AML-193 (cell line): Measurements from ENCODE around the gene CYB5D1.

Source experiments
- DNase-seq, 2 experiments: peaks; one replicate each; lab custom pipeline; 2025; lab: John Stamatoyannopoulos, UW

The CYB5D1 gene

DNA sequence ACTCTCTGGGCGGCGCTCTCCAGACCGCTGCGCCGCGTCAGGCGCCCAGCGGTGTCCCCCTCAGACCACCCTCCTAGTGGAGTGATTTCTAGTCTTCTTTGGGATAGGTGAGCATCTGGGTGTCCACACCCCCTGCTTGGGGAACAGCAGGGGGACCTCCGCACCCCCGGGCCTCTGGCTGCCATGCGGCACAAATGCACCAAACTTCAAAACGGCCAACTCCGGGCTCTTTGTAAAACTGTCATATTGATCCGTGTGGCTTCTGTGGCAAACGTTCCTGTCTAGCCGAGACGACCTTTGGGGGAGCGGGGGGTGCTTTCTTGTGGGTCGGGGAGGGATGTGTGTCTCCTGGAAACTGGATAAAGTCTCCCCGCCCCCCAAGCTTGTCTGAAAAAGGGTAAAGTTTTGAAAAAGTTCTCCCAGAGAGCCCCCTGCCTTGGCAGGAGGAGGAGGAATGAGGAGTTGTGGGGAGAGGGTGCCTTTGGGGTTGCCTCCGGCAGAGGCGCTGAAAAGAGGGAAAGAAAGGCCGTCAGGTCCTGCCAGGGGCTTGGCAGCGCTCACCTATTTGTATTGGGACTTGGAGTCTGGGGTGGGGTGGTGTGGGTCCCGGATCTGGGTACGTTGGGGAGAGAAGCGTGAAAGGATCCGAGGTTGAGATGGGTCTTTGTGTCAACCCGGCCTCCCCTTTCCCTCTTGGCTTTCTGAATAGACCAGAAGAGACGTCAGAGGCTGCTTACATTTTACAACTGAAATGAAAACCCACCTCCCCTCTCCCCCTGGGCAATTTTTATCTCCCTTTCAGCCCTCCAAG is 28.6 kb downstream of the CYB5D1 start:
- no peak for DNase-seq

DNA sequence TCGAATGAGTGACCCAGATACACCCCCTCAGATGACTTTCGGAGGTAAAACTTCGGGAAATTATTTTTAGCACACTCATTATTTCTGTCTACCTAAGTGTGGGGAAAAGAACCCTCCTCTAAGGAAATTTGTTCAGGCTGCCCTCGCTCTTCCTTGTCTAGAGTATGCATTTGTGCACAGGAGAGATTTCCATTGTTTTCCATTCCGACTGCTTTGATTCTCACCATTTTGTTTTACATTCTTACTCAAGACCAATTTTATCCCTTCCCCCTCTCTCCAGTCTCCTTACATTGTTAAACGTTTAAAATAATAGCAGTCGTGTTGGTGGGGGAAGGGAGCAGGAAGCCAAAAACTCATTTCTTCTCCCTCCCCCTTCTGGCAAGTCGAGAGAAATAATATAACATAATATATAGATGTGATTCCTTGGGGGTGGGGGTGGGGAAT is 29.3 kb downstream of the CYB5D1 start:
- peak; percentile 44 to 50 for DNase-seq

DNA sequence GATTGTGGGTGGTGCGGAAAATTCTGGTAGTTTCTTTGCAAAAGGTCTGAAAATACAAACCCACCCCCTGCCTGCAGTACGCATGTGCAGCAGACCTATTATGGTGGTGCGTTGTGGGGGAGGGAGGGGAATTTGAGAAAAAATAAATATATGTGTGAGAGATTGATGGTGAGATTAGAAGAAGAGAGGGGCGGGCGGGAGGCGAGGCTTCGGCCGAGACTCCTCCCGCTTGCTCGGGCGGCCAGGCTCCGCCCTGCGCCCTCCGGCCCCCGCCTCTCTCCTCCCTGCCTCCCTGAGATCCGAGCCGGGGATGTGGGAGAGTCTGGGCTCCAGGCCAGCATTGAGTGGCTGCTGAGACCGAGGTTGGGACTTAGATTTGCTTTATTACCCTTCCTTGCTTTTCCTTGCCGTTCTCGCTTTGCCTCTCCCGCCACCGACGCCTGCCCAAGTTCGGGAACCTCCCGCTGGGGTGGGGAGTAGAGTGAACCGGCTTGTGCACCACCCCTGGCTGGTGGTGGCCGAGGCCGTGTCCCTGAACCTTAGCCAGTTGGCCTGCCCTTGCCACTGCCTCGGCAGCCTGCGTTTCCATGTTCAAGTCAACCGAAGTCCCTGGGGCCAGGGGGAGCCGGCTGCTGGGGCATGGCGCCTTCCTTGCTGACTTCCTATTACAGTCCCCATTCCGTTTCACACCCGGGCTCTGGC is 29.8 kb downstream of the CYB5D1 start:
- peak; percentile 55 to 58 for DNase-seq

DNA sequence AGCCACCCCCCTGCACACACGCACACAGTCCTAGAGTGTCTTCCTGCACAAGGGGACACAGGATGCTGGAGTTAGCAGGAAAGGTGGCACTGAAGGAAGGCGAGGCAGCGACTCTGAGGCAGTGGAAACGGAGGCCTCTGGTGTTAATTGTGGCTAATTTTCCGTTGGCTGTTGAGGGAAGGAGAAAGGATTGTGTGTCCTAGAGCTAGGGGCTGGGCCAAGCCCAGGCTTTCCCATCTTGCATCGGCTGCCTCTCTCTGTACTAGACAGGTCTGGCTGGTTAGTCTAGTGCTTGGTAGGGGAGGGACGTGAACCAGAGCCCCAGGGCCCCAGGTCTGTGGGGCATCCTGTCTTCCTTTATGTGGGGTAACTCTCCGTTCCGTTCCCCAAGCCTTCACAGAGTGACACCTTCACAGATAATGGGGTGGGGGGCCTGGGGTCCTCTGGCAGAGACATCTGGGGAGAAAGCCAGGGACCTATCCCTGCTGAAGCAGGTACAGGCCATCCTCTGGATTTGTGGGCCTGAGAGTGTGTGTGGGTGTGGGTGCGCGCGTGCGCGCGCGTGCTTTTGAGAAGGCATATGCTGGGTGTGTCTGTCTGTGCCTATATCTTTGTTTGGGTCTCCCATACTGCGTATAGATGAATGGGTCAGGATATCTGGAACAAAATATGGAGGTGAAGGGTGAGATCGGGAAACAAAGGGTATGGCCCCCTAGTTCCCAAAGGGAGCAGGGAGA is 30.5 kb downstream of the CYB5D1 start, which contains the start of gene CHD3:
TSS of gene CHD3 (plus strand) at position 606 of the 737 bp plus-strand sequence. CDS start 212 bp downstream, outside the sequence.
- no peak for DNase-seq

DNA sequence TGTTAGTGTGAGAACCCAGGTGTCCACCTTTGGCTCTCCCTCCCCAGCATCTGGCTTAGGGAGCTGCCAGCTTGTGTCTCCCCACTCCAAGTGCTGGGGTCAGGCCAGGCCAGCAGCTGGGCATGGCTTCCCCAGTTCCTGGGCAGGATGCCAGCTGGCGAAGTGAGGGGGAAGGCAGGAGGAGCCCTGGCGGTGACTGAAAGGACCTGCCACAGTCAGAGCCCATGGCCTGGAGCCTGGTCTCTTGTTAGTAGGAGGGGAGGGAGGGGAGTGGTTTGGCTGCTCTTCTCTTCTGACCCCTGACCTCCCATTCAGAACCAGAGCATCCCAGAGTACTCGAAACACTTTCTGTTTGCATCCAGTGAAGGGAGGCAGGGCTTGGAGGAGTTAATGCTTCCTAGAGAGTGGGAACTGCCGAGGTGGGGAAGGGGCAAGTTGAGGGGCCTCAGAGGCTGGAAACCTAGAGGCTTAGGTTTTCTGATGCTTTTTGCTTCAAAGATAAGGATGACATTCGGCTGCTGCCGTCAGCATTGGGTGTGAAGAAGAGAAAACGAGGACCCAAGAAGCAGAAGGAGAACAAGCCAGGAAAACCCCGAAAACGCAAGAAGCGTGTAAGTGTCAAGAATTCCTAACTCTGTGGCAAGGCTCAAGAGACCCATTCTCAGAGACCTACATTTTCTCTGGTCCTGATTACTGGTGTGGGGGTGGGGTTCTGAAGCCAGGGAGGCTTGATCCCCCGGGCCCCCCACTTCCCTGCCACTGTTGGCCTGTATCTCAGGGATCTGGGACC is 31.6 kb downstream of the CYB5D1 start:
- DNase-seq: peak; percentile 56 to 58

DNA sequence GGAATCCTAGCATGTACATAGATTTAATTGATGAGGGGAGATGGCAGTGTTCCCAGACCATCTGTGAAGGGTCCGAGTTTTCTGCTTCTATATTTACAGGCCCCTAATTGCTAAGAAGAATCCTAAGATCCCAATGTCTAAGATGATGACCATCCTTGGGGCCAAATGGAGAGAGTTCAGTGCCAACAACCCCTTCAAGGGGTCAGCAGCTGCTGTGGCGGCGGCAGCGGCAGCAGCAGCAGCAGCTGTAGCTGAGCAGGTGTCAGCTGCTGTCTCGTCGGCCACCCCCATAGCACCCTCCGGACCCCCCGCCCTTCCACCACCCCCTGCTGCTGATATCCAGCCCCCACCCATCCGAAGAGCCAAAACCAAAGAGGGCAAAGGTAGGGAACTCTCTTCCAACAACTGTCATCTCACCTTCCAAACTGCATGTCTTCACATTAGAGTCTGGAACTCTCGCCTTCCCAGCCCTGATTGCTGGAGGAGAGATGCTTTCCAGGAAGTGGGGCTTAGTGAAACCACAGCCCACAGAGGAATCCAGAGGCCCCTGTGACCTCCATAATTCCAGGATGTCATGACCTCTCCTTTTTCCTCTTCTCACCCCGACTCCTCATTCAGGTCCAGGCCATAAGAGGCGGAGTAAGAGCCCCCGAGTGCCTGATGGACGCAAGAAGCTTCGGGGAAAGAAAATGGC is 35.5 kb downstream of the CYB5D1 start:
- no peak for DNase-seq

DNA sequence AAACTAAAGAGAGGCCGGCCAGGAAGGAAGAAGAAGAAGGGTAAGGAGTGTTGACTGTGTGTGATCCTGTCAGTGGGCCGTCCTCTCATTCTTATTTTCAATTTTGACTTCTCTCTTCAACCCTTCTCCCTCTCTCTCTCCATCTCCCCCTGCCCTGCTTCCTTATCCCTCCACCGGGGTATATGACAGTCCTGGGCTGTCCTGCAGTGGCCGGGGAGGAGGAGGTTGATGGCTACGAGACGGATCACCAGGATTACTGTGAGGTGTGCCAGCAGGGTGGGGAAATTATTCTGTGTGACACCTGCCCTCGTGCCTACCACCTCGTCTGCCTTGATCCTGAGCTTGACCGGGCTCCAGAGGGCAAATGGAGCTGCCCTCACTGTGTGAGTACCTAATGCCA is 36.4 kb downstream of the CYB5D1 start:
- no peak for DNase-seq

DNA sequence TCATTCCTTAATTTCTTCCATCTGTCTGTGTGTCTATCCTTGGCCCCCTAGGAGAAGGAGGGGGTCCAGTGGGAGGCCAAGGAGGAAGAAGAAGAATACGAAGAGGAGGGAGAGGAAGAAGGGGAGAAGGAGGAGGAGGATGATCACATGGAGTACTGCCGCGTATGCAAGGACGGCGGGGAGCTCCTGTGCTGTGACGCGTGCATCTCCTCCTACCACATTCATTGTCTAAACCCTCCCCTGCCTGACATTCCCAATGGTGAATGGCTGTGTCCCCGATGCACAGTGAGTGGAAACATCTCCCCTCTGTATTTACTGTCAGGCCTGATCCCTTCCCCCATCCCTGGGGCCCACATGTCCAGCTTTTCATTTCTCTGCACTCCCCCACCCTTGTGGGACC is 37.1 kb downstream of the CYB5D1 start:
- no peak for DNase-seq

DNA sequence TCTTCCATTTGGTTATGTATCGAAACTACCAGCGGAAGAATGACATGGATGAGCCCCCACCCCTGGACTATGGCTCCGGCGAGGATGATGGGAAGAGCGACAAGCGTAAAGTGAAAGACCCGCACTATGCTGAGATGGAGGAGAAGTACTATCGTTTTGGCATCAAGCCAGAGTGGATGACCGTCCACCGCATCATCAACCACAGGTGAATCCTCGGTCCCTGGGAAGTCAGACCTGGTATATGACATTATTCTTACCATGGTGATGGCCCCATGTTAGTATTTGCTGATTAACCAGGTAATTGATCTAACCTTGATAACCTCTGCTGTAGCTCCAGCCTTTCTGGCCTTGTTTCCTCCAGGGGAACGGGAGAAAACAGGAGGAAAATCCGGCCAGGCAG is 39.3 kb downstream of the CYB5D1 start:
- no peak for DNase-seq

DNA sequence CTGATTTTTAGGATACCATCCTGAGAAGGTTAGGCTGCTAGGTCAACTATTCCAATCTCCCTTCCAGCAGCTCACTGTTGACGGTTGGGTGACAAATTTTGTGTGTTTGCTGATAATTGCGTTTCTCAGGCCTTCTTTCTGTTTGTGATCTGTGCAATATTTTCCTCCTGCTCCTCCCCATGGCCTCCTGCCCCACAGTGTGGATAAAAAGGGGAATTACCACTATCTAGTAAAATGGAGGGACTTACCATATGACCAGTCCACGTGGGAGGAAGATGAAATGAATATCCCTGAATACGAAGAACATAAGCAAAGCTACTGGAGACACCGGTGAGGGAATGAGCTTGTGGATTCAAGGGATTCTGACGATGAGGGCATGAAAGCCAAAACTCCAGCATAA is 40.0 kb downstream of the CYB5D1 start:
- peak; percentile 13 to 19 for DNase-seq

DNA sequence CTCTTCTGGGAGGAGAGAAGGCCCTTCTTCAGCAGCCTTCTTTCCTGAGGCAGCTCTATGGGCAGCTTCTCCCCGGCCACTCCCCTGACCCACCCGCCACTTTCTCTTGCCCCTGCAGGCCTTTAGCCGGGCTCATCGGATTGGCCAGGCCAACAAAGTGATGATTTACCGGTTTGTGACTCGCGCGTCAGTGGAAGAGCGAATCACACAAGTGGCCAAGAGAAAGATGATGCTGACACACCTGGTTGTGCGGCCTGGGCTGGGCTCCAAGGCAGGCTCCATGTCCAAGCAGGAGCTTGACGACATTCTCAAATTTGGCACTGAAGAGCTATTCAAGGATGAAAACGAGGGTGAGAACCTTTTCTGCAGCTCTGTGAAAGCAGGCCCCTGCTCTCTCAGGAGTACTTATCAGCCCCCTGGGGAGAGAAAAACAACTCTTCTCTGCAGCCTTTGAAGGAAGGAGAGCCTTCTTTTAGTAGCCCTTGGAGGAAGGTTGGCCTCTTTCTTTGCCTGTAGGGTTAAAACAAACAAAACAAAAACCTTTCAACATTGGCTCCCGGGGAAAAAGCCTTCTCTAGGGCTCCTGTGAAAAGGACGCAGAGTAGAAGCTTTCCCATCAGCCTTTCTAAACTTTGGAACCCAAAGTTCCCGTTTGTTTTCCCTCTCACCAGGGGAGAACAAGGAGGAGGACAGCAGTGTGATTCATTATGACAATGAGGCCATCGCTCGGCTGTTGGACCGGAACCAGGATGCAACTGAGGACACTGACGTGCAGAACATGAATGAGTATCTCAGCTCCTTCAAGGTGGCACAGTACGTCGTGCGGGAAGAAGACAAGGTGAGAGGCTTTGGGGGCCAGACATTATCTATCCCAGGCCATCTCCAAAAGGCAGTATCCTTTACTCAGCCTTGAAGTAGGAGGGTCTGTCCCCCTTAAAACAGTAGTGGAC is 45.6 kb downstream of the CYB5D1 start:
- DNase-seq: no peak

DNA sequence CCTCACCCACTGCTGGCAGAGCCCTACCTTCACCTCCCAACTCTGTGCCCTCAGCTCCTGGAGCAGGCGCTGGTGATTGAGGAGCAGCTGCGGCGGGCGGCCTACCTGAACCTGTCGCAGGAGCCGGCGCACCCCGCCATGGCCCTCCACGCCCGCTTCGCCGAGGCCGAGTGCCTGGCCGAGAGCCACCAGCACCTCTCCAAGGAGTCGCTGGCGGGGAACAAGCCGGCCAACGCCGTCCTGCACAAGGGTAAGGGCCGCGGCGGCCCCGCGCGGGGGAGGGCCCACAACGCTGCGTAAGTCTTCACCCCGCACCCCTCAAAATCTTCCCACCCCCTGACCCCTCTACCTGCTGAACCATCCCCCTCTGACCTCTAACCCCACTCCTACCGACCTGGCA is 51.3 kb downstream of the CYB5D1 start:
- DNase-seq: no peak

DNA sequence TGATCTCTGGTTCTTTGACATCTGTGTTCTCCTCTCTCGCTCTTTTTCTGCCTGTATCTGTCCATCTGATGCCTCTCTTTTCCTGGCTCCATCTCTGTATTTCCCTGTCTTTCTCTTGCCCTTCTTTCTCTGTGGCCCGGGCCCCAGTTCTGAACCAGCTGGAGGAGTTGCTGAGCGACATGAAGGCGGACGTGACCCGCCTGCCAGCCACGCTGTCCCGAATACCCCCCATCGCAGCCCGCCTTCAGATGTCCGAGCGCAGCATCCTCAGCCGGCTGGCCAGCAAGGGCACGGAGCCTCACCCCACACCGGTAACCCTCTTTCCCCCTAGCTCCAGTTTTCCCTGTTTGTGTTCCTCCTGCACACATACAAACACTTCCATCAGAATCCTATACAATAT is 52.5 kb downstream of the CYB5D1 start:
- DNase-seq: no peak

DNA sequence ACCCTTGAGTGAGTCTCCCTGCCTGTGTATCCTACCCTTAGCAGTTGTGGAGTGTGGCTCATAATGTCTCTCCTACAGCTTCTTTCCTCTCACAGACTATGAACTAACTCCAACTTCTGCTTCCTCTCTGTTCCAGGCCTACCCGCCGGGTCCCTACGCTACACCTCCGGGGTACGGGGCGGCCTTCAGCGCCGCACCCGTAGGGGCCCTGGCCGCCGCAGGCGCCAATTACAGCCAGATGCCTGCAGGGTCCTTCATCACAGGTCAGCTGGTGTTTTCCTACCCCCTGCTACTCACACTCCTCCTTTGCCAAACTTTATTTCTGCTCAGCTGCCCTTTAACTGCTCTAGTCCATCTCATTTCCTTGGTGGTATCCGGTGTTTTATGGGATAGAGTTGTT is 52.9 kb downstream of the CYB5D1 start:
- no peak for DNase-seq

DNA sequence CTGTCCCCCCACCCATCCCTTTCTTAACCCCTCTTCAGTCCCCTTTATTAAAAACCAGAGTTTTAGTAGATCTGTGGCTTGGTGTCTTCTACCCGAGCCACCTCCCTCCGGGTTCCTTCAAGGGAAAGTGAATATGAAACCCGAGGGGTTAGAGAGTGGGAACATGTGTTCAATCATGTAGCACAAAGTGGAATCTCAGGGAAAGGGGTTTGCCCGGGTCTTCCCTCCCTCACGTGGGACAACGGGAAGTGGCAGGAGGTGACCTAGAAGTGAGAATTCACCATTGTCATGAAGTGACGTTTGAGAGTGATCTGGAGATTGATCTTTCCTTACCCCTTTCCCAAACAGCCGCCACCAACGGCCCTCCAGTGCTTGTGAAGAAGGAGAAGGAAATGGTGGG is 53.3 kb downstream of the CYB5D1 start:
- no peak for DNase-seq
